Measurements from ENCODE around the gene SLC24A3.

The SLC24A3 gene

GRCh38 chr20:19451231-19451922, 238.9 kb downstream of the SLC24A3 start:
- no peaks in the 10 kb centered on the region; the same call in 1 of the 2 replicates for H3K27me3 ChIP-seq (replicated peaks; ENCODE audit: control insufficient read depth, insufficient read depth, low read length)
- no peak overlapping the region for H3K4me3 ChIP-seq (replicated peaks; ENCODE audit: low read depth, low read length)
- TF ChIP-seq, protein P1, sequence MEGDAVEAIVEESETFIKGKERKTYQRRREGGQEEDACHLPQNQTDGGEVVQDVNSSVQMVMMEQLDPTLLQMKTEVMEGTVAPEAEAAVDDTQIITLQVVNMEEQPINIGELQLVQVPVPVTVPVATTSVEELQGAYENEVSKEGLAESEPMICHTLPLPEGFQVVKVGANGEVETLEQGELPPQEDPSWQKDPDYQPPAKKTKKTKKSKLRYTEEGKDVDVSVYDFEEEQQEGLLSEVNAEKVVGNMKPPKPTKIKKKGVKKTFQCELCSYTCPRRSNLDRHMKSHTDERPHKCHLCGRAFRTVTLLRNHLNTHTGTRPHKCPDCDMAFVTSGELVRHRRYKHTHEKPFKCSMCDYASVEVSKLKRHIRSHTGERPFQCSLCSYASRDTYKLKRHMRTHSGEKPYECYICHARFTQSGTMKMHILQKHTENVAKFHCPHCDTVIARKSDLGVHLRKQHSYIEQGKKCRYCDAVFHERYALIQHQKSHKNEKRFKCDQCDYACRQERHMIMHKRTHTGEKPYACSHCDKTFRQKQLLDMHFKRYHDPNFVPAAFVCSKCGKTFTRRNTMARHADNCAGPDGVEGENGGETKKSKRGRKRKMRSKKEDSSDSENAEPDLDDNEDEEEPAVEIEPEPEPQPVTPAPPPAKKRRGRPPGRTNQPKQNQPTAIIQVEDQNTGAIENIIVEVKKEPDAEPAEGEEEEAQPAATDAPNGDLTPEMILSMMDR (IDR thresholded peaks at IDR 0.05; ENCODE audit: insufficient read depth, low read length, poor library complexity, severe bottlenecking) = no peak
- DNase-seq (ENCODE audit: extremely low read depth, insufficient read length) = no peak
- no peaks in the 10 kb centered on the region for H3K36me3 ChIP-seq (ENCODE audit: control insufficient read depth, insufficient read depth, low read length)

GRCh38 chr20:19451923-19452295, 239.5 kb downstream of the SLC24A3 start:
- TF ChIP-seq, protein P1 (IDR thresholded peaks at IDR 0.05; ENCODE audit: insufficient read depth, low read length, poor library complexity, severe bottlenecking) = no peak
- Histone ChIP-seq H3K4me3 (replicated peaks; ENCODE audit: low read depth, low read length) (no peak overlapping the region), H3K27me3 (replicated peaks; ENCODE audit: control insufficient read depth, insufficient read depth, low read length) (no peaks in the 10 kb centered on the region), H3K36me3 (ENCODE audit: control insufficient read depth, insufficient read depth, low read length) (no peaks in the 10 kb centered on the region)
- DNase-seq (ENCODE audit: extremely low read depth, insufficient read length) = no peak

DNA sequence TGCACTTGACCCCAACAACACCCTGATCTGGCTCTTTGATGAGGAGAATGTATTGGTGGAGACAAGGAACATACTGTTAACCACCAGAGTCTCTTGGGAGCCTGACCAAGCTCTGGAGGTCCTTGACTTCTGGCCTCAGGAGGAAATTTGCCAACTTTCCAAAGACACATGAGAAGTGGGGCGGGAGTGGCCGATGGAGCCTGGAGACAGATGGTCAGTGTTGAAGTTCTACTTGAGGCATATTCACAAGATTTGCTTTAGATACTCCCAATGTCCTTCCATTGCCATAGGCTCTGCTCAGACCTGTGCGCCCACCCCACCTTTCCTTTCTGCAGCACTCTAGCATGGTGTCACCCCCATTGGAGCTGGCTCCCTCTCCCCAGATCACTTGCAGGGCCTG, 241.0 kb downstream of the SLC24A3 start:
- Histone ChIP-seq H3K27me3 (replicated peaks; ENCODE audit: control insufficient read depth, insufficient read depth, low read length) (peaks cover 1% of the 10 kb centered on the region; the same call in 1 of the 2 replicates), H3K36me3 (ENCODE audit: control insufficient read depth, insufficient read depth, low read length) (no peaks in the 10 kb centered on the region), H3K4me3 (replicated peaks; ENCODE audit: low read depth, low read length) (no peak overlapping the region)
- DNase-seq (ENCODE audit: extremely low read depth, insufficient read length) = no peak
- TF ChIP-seq, protein P1 (IDR thresholded peaks at IDR 0.05; ENCODE audit: insufficient read depth, low read length, poor library complexity, severe bottlenecking) = no peak

DNA sequence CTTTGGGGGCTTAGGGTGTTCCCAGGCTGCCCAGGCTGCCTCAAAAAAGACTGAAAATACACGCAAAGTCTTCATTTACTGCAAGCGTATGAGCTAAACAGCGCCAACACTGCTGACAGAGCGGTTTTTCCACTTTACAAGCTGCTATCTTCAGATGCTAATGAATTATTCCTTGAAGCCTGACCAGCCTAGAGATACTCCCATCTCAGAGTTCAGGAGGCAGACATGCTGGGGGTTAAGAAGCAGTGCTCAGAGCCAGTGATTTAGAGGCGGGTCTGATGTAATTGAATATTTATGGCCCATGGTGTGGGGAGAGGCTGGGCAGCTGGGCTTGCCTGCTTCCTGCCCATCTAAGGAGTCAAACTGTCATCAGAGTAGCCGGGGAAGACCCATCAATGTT, 241.4 kb downstream of the SLC24A3 start:
- DNase-seq (ENCODE audit: extremely low read depth, insufficient read length) = no peak
- Histone ChIP-seq H3K4me3 (replicated peaks; ENCODE audit: low read depth, low read length) (no peak overlapping the region), H3K27me3 (replicated peaks; ENCODE audit: control insufficient read depth, insufficient read depth, low read length) (peaks cover 1% of the 10 kb centered on the region; the same call in 1 of the 2 replicates), H3K36me3 (ENCODE audit: control insufficient read depth, insufficient read depth, low read length) (no peaks in the 10 kb centered on the region)
- TF ChIP-seq, protein P1 (IDR thresholded peaks at IDR 0.05; ENCODE audit: insufficient read depth, low read length, poor library complexity, severe bottlenecking) = no peak

DNA sequence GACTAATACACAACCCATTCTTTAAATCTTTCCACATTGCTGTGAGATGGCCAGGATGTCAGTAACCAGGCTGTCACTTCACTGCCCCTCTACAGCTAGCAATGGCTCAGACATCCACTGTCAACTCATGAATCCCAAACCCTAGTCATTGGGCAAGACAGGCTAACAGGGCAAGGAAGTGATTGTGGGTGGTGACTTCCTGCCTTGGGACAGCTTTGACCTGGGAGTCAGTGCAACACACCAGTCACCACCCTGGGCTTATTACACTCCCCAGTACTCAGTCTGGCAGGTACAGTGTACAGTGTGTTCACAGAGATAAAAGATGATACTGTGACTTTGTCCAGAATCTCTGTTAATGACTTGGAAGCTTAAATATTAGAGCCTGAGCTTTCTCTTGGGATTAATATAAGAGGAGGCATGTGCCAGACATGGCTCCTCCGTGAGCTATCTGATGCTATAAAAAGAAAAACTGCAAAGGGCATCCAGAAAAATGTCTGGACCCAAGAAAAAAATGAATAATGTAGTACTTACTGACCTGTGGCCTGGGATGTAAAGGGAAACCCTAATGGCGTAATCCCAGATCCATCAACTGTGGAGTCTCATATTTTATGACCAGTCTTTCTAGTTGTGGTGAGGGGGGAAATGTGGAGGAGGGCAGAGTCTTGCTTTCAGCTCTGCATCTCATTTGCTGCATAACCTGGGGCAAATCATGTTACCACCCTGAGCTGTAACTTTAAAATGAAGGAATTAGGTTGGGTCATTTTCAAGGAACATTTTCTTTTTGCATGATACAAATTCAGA, 244.4 kb downstream of the SLC24A3 start:
- no peak overlapping the region for H3K4me3 ChIP-seq (replicated peaks; ENCODE audit: low read depth, low read length)
- no peaks in the 10 kb centered on the region for H3K36me3 ChIP-seq (ENCODE audit: control insufficient read depth, insufficient read depth, low read length)
- no peak for DNase-seq (ENCODE audit: extremely low read depth, insufficient read length)
- TF ChIP-seq, protein P1 (IDR thresholded peaks at IDR 0.05; ENCODE audit: insufficient read depth, low read length, poor library complexity, severe bottlenecking) = no peak
- peaks cover 1% of the 10 kb centered on the region; the same call in 1 of the 2 replicates for H3K27me3 ChIP-seq (replicated peaks; ENCODE audit: control insufficient read depth, insufficient read depth, low read length)
